ENCODE results near the gene RRH. TPM values are rescaled to one million over a fixed set of nuclear protein-coding genes. Genes with fewer than 3 reads are reported as not detected.

The RRH gene
- total and polyA plus RNA-seq, 2 donors (not counting 1 experiment from before 2014, with no cell fraction given): 0.28 to 0.64 TPM

- no peak overlapping the region for H3K27ac ChIP-seq (ENCODE audit: low read length in 2 of 2)
- no peak overlapping the region for H3K4me2 ChIP-seq (replicated peaks; ENCODE audit: low read depth, low read length, poor library complexity, severe bottlenecking)
- no peak overlapping the region for H3K4me3 ChIP-seq (ENCODE audit: control extremely low read depth in 1 of 5, extremely low read depth in 1 of 5, insufficient read depth in 1 of 5, low read depth in 2 of 5, low read length in 4 of 5)
- H3K9ac ChIP-seq (ENCODE audit: low read length): no peak overlapping the region
- H3K36me3 ChIP-seq (replicated peaks in 1 of 2; ENCODE audit: control extremely low read depth in 1 of 2, control insufficient read depth in 1 of 2, extremely low read depth in 1 of 2, insufficient read depth in 2 of 2, low read length in 1 of 2): no peaks in the 10 kb centered on the region
- intact Hi-C loops (cut with micrococcal nuclease): no loop called here
- H3K4me1 ChIP-seq (ENCODE audit: control insufficient read depth in 2 of 2, insufficient read depth in 2 of 2, low read length in 2 of 2): no peaks in the 10 kb centered on the region
- TF ChIP-seq CTCF (IDR thresholded peaks at IDR 0.05): no peak
- no peak for TF ChIP-seq EZH2 (IDR thresholded peaks at IDR 0.05; ENCODE audit: borderline replicate concordance, insufficient read depth, low read depth, low read length, poor library complexity, severe bottlenecking)
- no peak for DNase-seq
- POLR2A ChIA-PET: no interaction called here
- no peaks in the 10 kb centered on the region for H3K27me3 ChIP-seq (replicated peaks in 1 of 4; ENCODE audit: control extremely low read depth in 1 of 4, control insufficient read depth in 3 of 4, insufficient read depth in 4 of 4, low read length in 3 of 4)
- H2AFZ ChIP-seq (ENCODE audit: insufficient read depth, low read depth, low read length, poor library complexity, severe bottlenecking): no peak overlapping the region
- no peak overlapping the region for H3K4me3 Mint-ChIP-seq
- H3K79me2 ChIP-seq (ENCODE audit: control insufficient read depth, insufficient read depth, low read length): no peaks in the 10 kb centered on the region
- no peaks in the 10 kb centered on the region for H3K4me1 Mint-ChIP-seq
- H3K9me3 Mint-ChIP-seq (ENCODE audit: insufficient read depth): no peaks in the 10 kb centered on the region
- no peaks in the 10 kb centered on the region for H4K20me1 ChIP-seq (ENCODE audit: control insufficient read depth, insufficient read depth, low read length, poor library complexity, severe bottlenecking)
- CTCF ChIA-PET: no interaction called here
- no peak overlapping the region for H3K27ac Mint-ChIP-seq
- H3K9me3 ChIP-seq (ENCODE audit: control extremely low read depth in 1 of 3, control insufficient read depth in 2 of 3, insufficient read depth in 1 of 3, low read length in 2 of 3): peaks cover 0 to 8% (median 2%) of the 10 kb centered on the region in 3 donors
- H3K27me3 Mint-ChIP-seq: peaks cover 21% of the 10 kb centered on the region
- no peak for ATAC-seq (ENCODE audit: low read depth)
- no CpG with 5 or more reads among the region's 1 CpG for WGBS (ENCODE audit: insufficient coverage)
These were observed 40.9 kb upstream of the RRH start for GRCh38 chr4:109786846-109787245.

- TF ChIP-seq CTCF (IDR thresholded peaks at IDR 0.05) (no peak), EZH2 (IDR thresholded peaks at IDR 0.05; ENCODE audit: borderline replicate concordance, insufficient read depth, low read depth, low read length, poor library complexity, severe bottlenecking) (no peak)
- no peak for ATAC-seq (ENCODE audit: low read depth)
These were observed 40.0 kb upstream of the RRH start for GRCh38 chr4:109787807-109788206.

More at GRCh38 chr4:109787807-109788206, 40.0 kb upstream of the RRH start:
- peaks cover 0 to 8% (median 2%) of the 10 kb centered on the region in 3 donors for H3K9me3 ChIP-seq (ENCODE audit: control extremely low read depth in 1 of 3, control insufficient read depth in 2 of 3, insufficient read depth in 1 of 3, low read length in 2 of 3)
- no peak for DNase-seq
- no peak overlapping the region for H2AFZ ChIP-seq (ENCODE audit: insufficient read depth, low read depth, low read length, poor library complexity, severe bottlenecking)
- intact Hi-C loops (cut with micrococcal nuclease): no loop called here
- H3K9ac ChIP-seq (ENCODE audit: low read length): no peak overlapping the region
- H3K4me1 ChIP-seq (ENCODE audit: control insufficient read depth in 2 of 2, insufficient read depth in 2 of 2, low read length in 2 of 2): no peaks in the 10 kb centered on the region
- H3K27me3 ChIP-seq (replicated peaks in 1 of 4; ENCODE audit: control extremely low read depth in 1 of 4, control insufficient read depth in 3 of 4, insufficient read depth in 4 of 4, low read length in 3 of 4): no peaks in the 10 kb centered on the region
- Mint-ChIP-seq H3K27me3 (peaks cover 25% of the 10 kb centered on the region), H3K9me3 (ENCODE audit: insufficient read depth) (no peaks in the 10 kb centered on the region), H3K4me1 (no peaks in the 10 kb centered on the region), H3K4me3 (no peak overlapping the region), H3K27ac (no peak overlapping the region)
- no peaks in the 10 kb centered on the region for H3K36me3 ChIP-seq (replicated peaks in 1 of 2; ENCODE audit: control extremely low read depth in 1 of 2, control insufficient read depth in 1 of 2, extremely low read depth in 1 of 2, insufficient read depth in 2 of 2, low read length in 1 of 2)
- POLR2A ChIA-PET: no interaction called here
- CTCF ChIA-PET: no interaction called here
- H4K20me1 ChIP-seq (ENCODE audit: control insufficient read depth, insufficient read depth, low read length, poor library complexity, severe bottlenecking): no peaks in the 10 kb centered on the region
- H3K4me3 ChIP-seq (ENCODE audit: control extremely low read depth in 1 of 5, extremely low read depth in 1 of 5, insufficient read depth in 1 of 5, low read depth in 2 of 5, low read length in 4 of 5): no peak overlapping the region
- no peak overlapping the region for H3K4me2 ChIP-seq (replicated peaks; ENCODE audit: low read depth, low read length, poor library complexity, severe bottlenecking)
- no peaks in the 10 kb centered on the region for H3K79me2 ChIP-seq (ENCODE audit: control insufficient read depth, insufficient read depth, low read length)
- no CpG with 5 or more reads among the region's 1 CpG for WGBS (ENCODE audit: insufficient coverage)
- H3K27ac ChIP-seq (ENCODE audit: low read length in 2 of 2): no peak overlapping the region
